Activated naive CD4-positive, alpha-beta T cell treated with anti-CD3 and anti-CD28 coated beads for 36 hours (primary cell): ENCODE measurements around the gene COL4A1. TPM values are rescaled to one million over a fixed set of nuclear protein-coding genes. Genes with fewer than 3 reads are reported as not detected.
"Not testable (repeated sequence)": the region's sequence is repeated elsewhere in the genome, so short reads cannot be mapped to it uniquely, and the experiment has no call there.

ENCODE experiments used
- CTCF ChIA-PET: fragments of 350-600 bp; sonication (Branson Sonifier 250); formaldehyde crosslinking; loops from one replicate; lab custom pipeline; 2021; ENCODE audit warnings: antibody characterized with exemption; lab: Charles Lee
- DNase-seq: peaks from one replicate; pipeline ENCODE4 v3.0.0-alpha.2; 2020
- H3K27ac Mint-ChIP-seq: one replicate; pipeline ENCODE4 v1.8.0; 2021; ENCODE audit warnings: mild to moderate bottlenecking, mixed read lengths
- H3K27me3 Mint-ChIP-seq: one replicate; pipeline ENCODE4 v1.8.0; 2021; ENCODE audit warnings: low read depth, mixed read lengths
- H3K36me3 Mint-ChIP-seq: one replicate; pipeline ENCODE4 v1.8.0; 2021; ENCODE audit warnings: low read depth, mixed read lengths
- H3K4me1 Mint-ChIP-seq: one replicate; pipeline ENCODE4 v1.8.0; 2021; ENCODE audit warnings: low read depth, mixed read lengths
- H3K4me3 Mint-ChIP-seq: one replicate; pipeline ENCODE4 v1.8.0; 2021; ENCODE audit warnings: mild to moderate bottlenecking, moderate library complexity, mixed read lengths
- H3K9me3 Mint-ChIP-seq: one replicate; pipeline ENCODE4 v1.8.0; 2021; ENCODE audit warnings: mixed read lengths
- intact Hi-C: fragments of 100-400 bp; cut with micrococcal nuclease; formaldehyde crosslinking; loops from one replicate; pipeline ENCODE4 v1.15.1; 2023
- total RNA-seq, 2 experiments: library from RNA; stranded (reverse); gene quantifications; one replicate each; pipeline ENCODE4 v1.2.3, GENCODE V29; 2021

Gene COL4A1
- total RNA-seq, 2 experiments from 2014 or later = 0.07 TPM; not detected in 1

- DNase-seq = no peak
- intact Hi-C loops = no loop called here
- no peaks in the 10 kb centered on the region for H3K36me3 Mint-ChIP-seq
- peaks cover 31% of the 10 kb centered on the region for H3K27me3 Mint-ChIP-seq
- H3K4me1 Mint-ChIP-seq = peaks cover 13% of the 10 kb centered on the region
- CTCF ChIA-PET = no interaction called here
- no peaks in the 10 kb centered on the region for H3K9me3 Mint-ChIP-seq
- H3K4me3 Mint-ChIP-seq = no peak overlapping the region
- H3K27ac Mint-ChIP-seq = no peak overlapping the region
These were observed 12.4 kb upstream of the COL4A1 start for GRCh38 chr13:110319397-110319773.

DNA sequence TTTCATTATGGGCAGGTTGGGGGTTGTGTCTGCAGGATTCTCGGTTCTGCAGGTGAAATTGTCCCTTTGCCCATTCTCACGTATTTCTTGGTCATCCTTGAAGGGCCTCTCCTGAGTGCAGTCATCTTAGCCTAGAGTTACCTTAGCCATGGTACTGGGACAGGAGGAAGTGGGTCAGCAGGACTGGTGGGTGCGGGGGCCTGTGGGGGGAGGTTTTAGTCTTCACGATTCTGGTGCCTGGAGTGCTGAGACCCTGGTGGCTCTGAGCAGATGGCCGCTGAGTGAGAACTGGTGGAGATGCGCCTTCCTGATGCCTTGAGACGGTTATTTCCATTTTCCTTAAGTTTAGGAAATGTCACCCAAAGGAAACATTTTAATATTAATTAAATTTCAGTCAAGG is 12.0 kb upstream of the COL4A1 start:
- Mint-ChIP-seq H3K9me3 (no peaks in the 10 kb centered on the region), H3K4me3 (no peak overlapping the region), H3K4me1 (peaks cover 13% of the 10 kb centered on the region), H3K36me3 (no peaks in the 10 kb centered on the region), H3K27ac (no peak overlapping the region), H3K27me3 (peaks cover 36% of the 10 kb centered on the region)
- no peak for DNase-seq
- CTCF ChIA-PET = no interaction called here
- intact Hi-C loops = no loop called here

GRCh38 chr13:110317496-110318195 is 10.7 kb upstream of the COL4A1 start:
- H3K4me3 Mint-ChIP-seq = no peak overlapping the region
- no peak for DNase-seq
- H3K9me3 Mint-ChIP-seq = no peaks in the 10 kb centered on the region
- CTCF ChIA-PET = interaction anchor here (0.7 kb wide), 1 partner anchor 93 kb away, joined by 3 read pairs; no protein-coding TSS in a partner anchor
- H3K27me3 Mint-ChIP-seq = peaks cover 31% of the 10 kb centered on the region
- no peak overlapping the region for H3K27ac Mint-ChIP-seq
- H3K36me3 Mint-ChIP-seq = no peaks in the 10 kb centered on the region
- intact Hi-C loops = no loop called here
- H3K4me1 Mint-ChIP-seq = peaks cover 13% of the 10 kb centered on the region

DNA sequence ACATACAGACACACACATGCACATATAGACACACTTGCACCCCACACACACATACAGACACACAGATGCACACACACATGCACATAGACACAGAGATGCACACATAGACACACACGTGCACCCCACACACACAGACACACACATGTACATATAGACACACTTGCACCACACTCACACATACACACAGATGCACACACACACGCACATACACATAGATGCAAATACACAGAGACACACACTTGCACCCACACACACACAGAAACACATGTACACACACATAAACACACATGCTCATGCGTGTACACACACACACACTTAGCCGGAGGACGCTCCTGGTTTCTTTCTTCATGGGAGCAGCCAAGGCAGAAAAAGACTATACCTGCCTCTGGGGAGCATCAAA is 10.1 kb upstream of the COL4A1 start:
- no peak for DNase-seq
- H3K9me3 Mint-ChIP-seq = no peaks in the 10 kb centered on the region
- H3K27me3 Mint-ChIP-seq = peaks cover 31% of the 10 kb centered on the region
- CTCF ChIA-PET = no interaction called here
- intact Hi-C loops = no loop called here
- H3K36me3 Mint-ChIP-seq = no peaks in the 10 kb centered on the region
- no peak overlapping the region for H3K4me3 Mint-ChIP-seq
- H3K27ac Mint-ChIP-seq = no peak overlapping the region
- H3K4me1 Mint-ChIP-seq = peaks cover 13% of the 10 kb centered on the region

- Mint-ChIP-seq H3K27ac (no peak overlapping the region), H3K27me3 (peaks cover 29% of the 10 kb centered on the region), H3K36me3 (no peaks in the 10 kb centered on the region), H3K4me3 (no peak overlapping the region), H3K4me1 (peaks cover 13% of the 10 kb centered on the region), H3K9me3 (no peaks in the 10 kb centered on the region)
- DNase-seq = no peak
- CTCF ChIA-PET = no interaction called here
- intact Hi-C loops = no loop called here
These were observed 9.2 kb upstream of the COL4A1 start for GRCh38 chr13:110316196-110316595.

- no peak for DNase-seq
- Mint-ChIP-seq H3K4me3 (no peak overlapping the region), H3K27me3 (peaks cover 41% of the 10 kb centered on the region)
These were observed 7.7 kb upstream of the COL4A1 start for GRCh38 chr13:110314516-110315245.

GRCh38 chr13:110313733-110314132 is 6.8 kb upstream of the COL4A1 start:
- H3K27me3 Mint-ChIP-seq = peaks cover 46% of the 10 kb centered on the region
- H3K4me3 Mint-ChIP-seq, H3K27ac Mint-ChIP-seq, H3K9me3 Mint-ChIP-seq, H3K36me3 Mint-ChIP-seq, H3K4me1 Mint-ChIP-seq, CTCF ChIA-PET, DNase-seq, intact Hi-C loops: not testable (repeated sequence)

More at GRCh38 chr13:110314516-110315245, 7.7 kb upstream of the COL4A1 start:
- intact Hi-C loops = no loop called here
- no peaks in the 10 kb centered on the region for H3K36me3 Mint-ChIP-seq
- no peaks in the 10 kb centered on the region for H3K9me3 Mint-ChIP-seq
- no peak overlapping the region for H3K27ac Mint-ChIP-seq
- CTCF ChIA-PET = no interaction called here
- H3K4me1 Mint-ChIP-seq = peaks cover 4% of the 10 kb centered on the region

DNA sequence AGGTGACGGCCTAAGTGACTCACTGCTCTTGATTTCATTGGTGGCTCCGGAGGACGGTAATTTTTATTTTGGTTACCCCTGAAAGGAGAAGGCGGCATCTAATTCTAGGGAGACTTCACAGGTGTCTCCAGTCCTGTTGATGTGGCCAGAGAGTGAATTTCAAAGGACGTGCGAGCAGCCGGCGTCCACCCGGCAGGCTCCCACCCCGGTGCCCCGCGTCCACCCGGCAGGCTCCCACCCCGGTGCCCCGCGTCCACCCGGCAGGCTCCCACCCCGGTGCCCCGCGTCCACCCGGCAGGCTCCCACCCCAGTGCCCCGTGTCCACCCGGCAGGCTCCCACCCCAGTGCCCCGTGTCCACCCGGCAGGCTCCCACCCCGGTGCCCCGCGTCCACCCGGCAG is 6.3 kb upstream of the COL4A1 start:
- intact Hi-C loops, H3K27ac Mint-ChIP-seq, H3K36me3 Mint-ChIP-seq, H3K4me3 Mint-ChIP-seq, DNase-seq, CTCF ChIA-PET, H3K9me3 Mint-ChIP-seq, H3K4me1 Mint-ChIP-seq: not testable (repeated sequence)
- peaks cover 51% of the 10 kb centered on the region for H3K27me3 Mint-ChIP-seq

DNA sequence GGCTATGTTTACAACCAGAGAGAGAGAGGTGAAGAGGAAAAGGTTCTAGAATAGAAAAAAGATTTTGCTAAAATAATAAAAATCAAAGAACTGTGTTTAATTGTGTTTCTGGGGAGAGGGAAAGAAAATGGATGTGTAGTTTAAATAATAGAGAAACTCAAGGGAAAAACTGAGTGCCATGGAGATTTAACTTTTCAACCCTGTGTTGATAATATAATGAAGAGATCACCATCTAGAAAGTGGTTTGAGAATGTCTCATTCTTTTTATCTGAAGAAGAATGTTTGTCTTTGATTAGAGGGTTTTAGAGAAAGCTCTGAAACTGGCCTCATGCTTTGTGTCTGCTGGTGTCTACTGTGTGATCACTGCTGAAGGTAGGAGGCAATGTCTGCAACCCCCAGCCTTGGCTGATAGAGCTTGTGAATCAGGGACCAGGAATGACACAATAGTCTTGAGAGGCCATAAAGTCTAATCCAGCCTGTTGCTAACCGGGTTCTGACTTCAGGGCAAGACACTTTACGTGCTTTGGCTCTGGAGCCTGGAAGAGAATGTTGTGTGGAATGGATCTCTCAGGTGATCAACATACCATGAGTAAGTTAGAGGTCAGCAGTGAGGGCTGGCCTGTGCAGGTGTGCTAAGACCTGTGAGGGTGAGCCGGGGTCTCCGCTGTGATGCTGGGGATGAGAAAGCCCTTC is 5.5 kb upstream of the COL4A1 start:
- CTCF ChIA-PET = no interaction called here
- intact Hi-C loops = no loop called here
- no peak overlapping the region for H3K4me3 Mint-ChIP-seq
- no peak for DNase-seq
- H3K27ac Mint-ChIP-seq = no peak overlapping the region
- H3K9me3 Mint-ChIP-seq = no peaks in the 10 kb centered on the region
- H3K4me1 Mint-ChIP-seq = peaks cover 13% of the 10 kb centered on the region
- peaks cover 57% of the 10 kb centered on the region for H3K27me3 Mint-ChIP-seq
- H3K36me3 Mint-ChIP-seq = no peaks in the 10 kb centered on the region

GRCh38 chr13:110311443-110312338 is 4.7 kb upstream of the COL4A1 start:
- no peak overlapping the region for H3K4me3 Mint-ChIP-seq
- CTCF ChIA-PET = no interaction called here
- H3K27ac Mint-ChIP-seq = no peak overlapping the region
- intact Hi-C loops = no loop called here
- H3K27me3 Mint-ChIP-seq = peaks cover 53% of the 10 kb centered on the region
- H3K9me3 Mint-ChIP-seq = no peaks in the 10 kb centered on the region
- no peak for DNase-seq
- H3K4me1 Mint-ChIP-seq = peaks cover 13% of the 10 kb centered on the region
- no peaks in the 10 kb centered on the region for H3K36me3 Mint-ChIP-seq

GRCh38 chr13:110310541-110311442 is 3.8 kb upstream of the COL4A1 start:
- H3K9me3 Mint-ChIP-seq = no peaks in the 10 kb centered on the region
- peaks cover 55% of the 10 kb centered on the region for H3K27me3 Mint-ChIP-seq
- peaks cover 13% of the 10 kb centered on the region for H3K4me1 Mint-ChIP-seq
- H3K27ac Mint-ChIP-seq = no peak overlapping the region
- H3K4me3 Mint-ChIP-seq = no peak overlapping the region
- DNase-seq = no peak
- no peaks in the 10 kb centered on the region for H3K36me3 Mint-ChIP-seq
- CTCF ChIA-PET = interaction anchor here (0.6 kb wide), 1 partner anchor 18 kb away, joined by 3 read pairs; no protein-coding TSS in a partner anchor
- intact Hi-C loops = no loop called here
